Measurements from ENCODE around the gene EZR. TPM values are rescaled to one million over a fixed set of nuclear protein-coding genes. Genes with fewer than 3 reads are reported as not detected.

Gene EZR
- polyA plus RNA-seq, 10 donors, result 21.5 to 50.8 (median 29.2) TPM

GRCh38 chr6:158762787-158763433, 56.3 kb downstream of the EZR start:
- no peak for DNase-seq

DNA sequence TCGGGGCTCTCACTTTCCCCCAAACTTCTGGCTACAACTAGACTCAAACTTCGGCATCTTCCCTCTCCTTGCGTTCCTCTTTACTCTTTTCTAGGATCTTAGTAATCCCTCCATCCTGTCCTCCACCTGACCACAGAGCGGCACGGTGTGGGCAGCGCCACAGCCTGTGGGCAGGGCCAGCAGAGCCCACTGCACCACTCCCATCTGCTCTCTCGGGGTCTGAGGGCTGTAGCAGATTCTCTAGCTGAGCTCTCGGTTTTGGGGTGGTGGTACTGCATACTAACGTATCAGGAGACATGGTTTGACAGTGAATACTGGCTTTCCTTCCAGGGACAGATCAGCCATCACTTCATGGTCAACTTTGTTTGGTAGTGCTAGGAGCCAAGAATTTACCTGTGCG, 57.4 kb downstream of the EZR start:
- no peak for DNase-seq

- DNase-seq, result no peak
Measured at GRCh38 chr6:158760618-158761250, 58.4 kb downstream of the EZR start.

DNA sequence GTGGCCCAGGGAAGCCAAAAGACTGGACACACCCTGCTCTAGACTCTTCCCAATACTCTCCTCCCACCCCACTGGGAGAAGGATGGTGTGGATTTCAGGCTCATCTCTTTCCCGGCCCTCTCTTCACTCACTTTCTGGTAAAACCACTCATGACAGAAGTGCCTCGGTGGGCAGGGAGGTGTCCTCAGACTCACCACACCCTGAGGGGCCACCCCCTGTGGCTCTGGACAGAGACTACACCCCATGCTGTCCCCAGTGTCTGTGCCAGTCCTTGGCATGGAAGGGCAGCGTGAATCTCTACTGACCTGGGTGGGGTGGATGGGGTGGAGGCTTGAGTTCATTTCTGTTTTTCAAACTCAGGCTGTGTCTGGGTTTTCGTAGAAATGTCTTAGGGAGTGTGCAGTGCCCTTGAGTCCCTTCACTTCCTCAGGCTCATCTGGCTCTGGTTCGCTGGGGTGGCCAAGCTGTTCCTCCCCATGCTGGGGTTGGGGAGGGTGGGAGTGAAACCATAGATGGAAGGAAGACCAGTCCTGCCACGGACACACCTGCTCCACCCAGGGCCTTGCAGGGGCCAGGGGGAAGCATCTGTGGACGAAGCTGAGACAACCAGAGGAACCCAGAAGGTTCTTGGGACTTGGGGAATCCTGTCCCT, 59.1 kb downstream of the EZR start:
- DNase-seq, result no peak

GRCh38 chr6:158758941-158759479, 60.2 kb downstream of the EZR start:
- no peak for DNase-seq

DNA sequence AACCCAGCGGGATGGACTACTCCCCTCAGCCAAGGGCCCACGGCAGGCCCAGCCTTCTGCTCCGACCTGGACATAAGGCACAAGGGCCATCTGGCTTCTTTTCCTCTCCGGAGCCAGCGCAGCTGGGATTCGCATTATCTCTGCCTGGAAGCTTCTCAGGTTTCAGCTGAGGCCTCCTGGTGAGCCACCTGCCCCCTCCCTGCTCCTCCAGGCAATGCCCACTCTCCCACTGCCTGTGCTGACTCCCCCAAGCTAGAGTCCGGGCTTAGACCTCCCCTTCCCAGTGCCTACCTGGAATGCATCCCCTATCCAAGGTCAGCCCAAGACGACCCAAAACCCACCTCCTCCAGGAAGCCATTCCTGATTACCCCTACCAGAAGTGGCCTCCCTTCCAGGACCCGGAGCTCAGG, 60.7 kb downstream of the EZR start:
- peak; percentile 61 to 86 (median 76) for DNase-seq

DNA sequence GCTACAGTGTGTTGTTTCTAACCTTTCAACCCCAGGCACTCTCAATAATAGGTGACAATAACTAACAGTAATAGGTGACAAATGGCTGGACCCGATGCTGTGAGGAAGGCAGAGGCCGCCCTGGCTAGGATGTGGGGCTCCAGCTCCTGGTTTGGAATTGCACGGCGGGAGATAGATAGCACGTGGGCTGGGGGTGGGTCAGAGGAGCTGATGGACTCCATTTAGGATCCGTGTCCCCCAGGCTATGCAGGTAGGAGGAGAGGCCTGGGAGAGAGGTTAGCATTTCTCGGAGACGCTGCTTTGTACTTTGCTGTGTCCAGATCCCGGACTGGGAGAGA, 61.4 kb downstream of the EZR start:
- DNase-seq, result no peak

DNA sequence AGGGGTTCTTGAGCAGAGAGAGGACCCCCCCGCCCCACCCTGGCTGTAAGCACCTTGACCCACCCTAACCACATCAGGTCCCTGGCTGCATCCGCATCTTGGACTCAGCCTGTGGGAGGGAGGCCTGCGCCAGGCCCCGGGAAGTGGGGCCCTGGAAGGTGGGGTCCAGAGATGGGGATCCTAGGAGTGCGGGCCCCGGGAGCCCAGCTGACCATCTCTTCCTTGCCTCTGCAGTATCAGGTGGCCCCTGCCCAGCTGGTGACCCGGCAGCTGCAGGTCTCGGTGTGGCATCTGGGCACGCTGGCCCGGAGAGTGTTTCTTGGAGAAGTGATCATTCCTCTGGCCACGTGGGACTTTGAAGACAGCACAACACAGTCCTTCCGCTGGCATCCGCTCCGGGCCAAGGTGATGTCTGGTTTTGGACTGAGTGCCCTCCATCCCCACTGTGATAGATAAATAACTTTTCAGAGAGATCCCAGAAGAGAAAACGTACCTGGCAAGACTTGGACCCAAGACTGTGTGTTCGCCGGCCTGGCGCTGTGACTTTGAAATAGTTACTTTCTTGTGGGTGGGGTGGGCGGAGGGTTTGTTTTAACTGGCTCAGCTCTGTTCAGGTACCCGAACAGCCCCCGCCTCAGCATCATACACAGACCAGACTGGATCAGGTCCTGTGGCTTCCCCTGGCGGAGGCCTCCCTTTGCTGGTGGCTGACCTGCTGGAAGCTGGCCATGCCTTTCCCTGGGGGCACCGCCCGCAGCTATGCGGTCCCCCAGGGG, 62.0 kb downstream of the EZR start:
- no peak for DNase-seq

GRCh38 chr6:158756126-158756525, 63.0 kb downstream of the EZR start:
- no peak for DNase-seq

GRCh38 chr6:158755636-158756035, 63.5 kb downstream of the EZR start:
- no peak for DNase-seq

- no peak for DNase-seq
Measured at GRCh38 chr6:158754738-158755137, 64.4 kb downstream of the EZR start.

- no peak for DNase-seq
Measured at GRCh38 chr6:158753811-158754210, 65.4 kb downstream of the EZR start.

DNA sequence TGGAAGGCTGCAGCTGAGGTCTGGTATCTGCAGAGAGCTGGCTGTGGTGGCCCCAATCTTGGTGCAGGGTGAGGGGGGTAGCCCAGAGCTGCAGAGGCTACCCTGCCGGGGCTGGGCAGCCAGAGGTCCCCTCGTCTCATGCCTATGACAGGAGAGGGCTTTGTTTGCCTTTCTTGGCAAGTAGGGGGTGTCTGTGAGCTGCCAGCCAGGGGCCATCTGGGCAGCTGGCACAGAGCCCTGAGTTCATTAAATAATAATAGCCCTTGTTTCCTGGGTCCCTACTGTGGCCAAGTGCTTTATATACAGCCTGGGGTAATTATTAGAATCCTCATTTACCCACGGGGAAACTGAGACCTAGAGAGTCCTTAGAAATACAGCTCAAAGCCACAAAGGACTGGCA, 66.6 kb downstream of the EZR start:
- peak; percentile 33 to 68 (median 46) for DNase-seq

- DNase-seq, result no peak
Measured at GRCh38 chr6:158751921-158752320, 67.2 kb downstream of the EZR start.

GRCh38 chr6:158751224-158751623, 67.9 kb downstream of the EZR start:
- no peak for DNase-seq

GRCh38 chr6:158744986-158745430, 74.2 kb downstream of the EZR start:
- DNase-seq, result no peak

GRCh38 chr6:158743033-158743651, 76.0 kb downstream of the EZR start:
- no peak for DNase-seq

- no peak for DNase-seq
Measured at GRCh38 chr6:158739673-158740072, 79.5 kb downstream of the EZR start.

DNA sequence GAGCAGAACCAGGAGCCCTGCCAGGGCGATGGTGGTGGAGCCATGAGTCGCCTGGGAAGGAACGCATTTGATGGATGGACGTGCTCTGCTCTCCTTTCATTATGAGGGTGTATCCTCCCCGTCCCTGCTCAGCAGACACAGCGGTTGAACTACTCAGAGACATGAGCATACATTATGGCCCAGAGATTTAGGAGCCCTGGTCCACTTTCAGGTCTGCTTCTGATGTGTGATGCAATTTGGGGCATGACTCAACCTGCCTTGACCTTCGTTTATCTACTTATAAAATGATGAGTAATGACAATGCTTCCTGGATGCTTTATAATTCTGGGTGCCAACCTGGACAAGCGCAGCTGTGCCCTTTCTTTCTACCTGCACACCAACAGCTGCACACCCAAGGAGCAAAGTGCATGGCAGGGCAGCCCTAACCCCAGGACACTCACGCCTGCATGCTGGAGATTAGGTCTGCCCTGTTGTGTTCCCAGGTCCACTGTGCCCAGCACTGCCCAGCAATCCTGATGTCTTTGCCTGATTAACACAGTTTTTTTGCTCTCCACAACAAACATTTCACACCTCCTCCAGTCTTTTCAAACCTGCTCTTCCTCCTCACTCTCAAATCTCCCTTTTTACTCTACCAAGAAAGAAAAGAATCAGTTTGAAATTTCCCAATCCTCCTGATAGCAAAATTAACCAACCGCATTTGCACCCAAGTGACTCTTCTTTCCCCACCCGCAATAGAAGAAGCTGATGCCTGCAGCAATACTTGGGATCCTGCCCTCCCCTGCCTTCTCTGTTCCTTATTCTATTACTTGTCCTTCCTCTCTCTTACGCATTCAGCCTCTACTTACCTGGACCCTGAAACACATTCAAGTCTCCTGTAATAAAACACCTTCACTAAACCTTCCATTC, 81.2 kb downstream of the EZR start:
- no peak for DNase-seq

- no peak for DNase-seq
Measured at GRCh38 chr6:158737082-158737709, 82.0 kb downstream of the EZR start.
